PC-9 (cell line): ENCODE data around the gene MRPL49.

Source experiments
- CTCF ChIP-seq: fragments of 200-600 bp; sonication (generic); conservative IDR thresholded peaks from 2 replicates; pipeline ENCODE4 v1.6.1; 2017; ENCODE audit warnings: mixed run types, antibody characterized with exemption, mild to moderate bottlenecking, moderate library complexity
- EZH2 ChIP-seq: fragments of 200-600 bp; sonication (generic); IDR thresholded peaks from 2 replicates; pipeline ENCODE4 v1.8.0; 2017; ENCODE audit warnings: antibody characterized with exemption, low read depth

- TF ChIP-seq CTCF: no peak
- TF ChIP-seq EZH2: no peak
Observed at GRCh38 chr11:65084598-65085375, 37.3 kb upstream of the MRPL49 start.
